Activated CD4-positive, CD25-positive, alpha-beta regulatory T cell (primary cell): ENCODE measurements around the gene CCR9.

Experiments used
- DNase-seq, 4 experiments: peaks; one replicate each; lab custom pipeline; 2025; lab: John Stamatoyannopoulos, UW

The CCR9 gene

DNA sequence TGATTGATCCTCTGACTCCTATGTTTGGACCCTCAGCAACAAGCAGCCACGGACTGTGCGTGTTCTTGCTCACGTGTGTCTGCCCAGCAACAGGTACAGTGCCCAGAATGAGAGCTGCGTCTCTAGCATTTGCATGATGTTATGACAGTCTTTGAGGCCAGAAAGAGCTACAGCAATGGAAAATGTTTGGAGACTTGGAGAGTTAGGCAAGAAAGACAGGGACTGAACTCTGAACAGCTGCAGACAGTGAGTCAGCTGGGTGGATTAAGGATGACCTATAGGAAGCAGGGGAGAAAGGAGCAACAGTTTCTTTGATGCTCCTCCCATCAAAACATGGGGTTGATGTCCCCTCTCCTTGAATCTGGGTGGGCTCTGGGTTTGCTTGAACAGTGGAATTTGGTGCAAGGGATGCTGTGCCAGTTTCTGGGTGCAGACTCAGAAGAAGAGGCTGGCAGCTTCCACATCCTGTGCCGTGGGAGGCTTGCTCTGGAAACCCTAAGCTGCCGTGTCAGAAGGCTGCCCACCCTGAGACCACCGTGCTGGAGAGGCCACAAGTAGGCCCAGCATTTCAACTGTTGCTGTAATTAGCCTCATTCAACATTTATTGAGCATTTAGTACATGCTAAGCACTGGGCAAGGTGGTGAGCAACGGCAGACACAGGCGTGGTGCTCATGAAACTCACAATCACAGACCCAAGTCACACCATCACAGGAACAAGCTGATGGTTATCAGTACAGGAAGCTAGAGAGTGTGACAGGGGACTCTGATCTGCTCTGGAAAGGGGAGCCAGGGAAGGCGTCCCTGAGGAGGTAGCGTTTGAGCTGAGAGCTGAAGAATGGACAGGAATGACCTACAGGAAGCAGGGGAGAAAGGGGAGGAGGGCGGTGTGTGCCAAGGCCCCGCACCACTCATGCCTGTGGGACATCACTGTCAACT lies 21.7 kb downstream of the CCR9 start:
- no peak for DNase-seq

- no peak for DNase-seq
Observed at GRCh38 chr3:45908761-45909160, 22.4 kb downstream of the CCR9 start.

DNA sequence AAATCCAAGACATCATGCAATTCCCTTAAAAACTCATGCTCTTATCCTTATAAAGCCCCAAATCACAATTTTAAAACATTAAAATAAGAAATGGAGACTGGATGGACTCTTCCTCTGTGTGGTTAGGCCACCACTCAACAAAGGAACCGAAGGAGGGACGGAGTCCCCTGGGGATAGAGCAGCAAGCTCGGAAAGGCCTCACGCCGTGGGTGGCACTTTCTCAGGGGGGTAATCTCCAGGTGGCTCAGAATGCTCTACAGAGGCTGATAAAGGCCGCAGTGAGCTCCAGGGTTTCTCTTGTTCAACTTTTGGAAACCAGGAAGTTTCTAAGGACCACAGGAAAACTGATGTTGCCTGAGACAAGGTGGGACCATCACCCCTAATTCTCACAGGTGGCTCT lies 23.2 kb downstream of the CCR9 start:
- no peak for DNase-seq

GRCh38 chr3:45910892-45911291 lies 24.5 kb downstream of the CCR9 start:
- no peak for DNase-seq

- no peak for DNase-seq
Observed at GRCh38 chr3:45911511-45912226, 25.3 kb downstream of the CCR9 start.

DNA sequence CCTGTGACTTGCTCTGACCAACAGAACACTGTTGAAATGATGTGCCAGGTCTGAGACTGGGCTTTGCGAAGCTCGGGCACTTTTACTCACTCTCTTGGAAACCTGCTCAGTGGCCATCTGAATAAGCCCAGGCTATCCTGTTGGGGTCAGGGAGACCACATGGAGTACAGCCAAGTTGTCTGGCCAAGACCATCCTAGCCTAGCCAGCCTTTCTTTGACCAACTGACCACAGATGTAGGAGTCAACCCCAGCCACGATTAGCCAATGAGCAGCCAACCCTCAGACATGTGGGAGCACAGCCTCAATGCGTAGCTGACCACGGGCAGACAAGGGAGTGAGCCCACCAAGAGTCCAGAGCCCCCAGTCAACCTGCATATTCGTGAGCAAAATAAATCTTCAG lies 26.1 kb downstream of the CCR9 start:
- DNase-seq: no peak

DNA sequence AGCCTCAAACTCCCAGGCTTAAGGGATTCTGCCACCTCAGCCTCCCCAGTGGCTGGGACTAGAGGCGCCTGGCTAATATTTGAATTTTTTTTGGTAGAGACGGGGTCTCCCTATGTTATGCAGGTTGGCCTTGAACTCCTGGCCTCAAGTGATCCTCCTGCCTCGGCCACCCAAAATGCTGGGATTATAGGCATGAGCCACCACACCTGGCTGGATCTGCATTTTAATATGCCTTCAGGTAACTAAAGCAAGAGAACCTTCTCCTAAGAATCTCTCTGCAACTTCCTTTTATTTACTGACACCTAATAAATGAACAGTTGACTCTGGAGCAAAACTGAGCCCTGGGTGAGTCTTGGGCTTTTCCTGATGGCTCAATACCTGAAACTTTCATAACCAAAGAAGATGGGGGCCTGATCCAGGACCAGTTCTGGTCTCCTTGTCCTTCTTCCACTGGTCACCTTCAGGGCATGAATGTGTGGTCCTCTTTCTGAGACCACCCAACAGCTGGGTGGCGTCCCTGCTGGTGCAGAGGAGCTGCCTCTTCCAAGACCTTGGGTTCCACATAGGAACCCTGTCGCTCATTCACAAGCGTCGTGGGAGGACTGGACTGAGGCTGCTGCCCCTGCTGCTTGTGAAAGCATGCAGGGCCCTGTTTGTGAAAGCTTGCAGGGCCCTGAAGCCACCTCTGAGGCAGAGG lies 28.2 kb downstream of the CCR9 start:
- DNase-seq: no peak

DNA sequence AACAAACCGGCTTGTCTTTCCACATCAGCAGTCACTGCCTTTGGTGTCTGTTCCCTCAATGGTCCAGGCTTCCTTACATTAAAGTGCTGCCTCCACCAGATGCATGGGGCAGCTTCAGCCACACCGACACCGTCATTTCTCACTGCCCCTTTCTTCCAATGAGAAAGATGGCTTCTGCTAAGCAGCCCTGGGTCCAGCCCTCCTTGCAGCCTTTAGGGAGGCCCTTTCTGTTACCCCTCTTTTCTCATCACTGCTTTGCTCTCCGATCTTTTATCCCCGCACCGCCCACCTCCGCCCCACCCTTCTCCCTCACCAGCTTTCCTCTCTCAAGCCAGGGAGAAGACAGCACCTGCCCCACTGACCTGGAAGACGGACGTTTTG lies 28.7 kb downstream of the CCR9 start:
- no peak for DNase-seq

DNA sequence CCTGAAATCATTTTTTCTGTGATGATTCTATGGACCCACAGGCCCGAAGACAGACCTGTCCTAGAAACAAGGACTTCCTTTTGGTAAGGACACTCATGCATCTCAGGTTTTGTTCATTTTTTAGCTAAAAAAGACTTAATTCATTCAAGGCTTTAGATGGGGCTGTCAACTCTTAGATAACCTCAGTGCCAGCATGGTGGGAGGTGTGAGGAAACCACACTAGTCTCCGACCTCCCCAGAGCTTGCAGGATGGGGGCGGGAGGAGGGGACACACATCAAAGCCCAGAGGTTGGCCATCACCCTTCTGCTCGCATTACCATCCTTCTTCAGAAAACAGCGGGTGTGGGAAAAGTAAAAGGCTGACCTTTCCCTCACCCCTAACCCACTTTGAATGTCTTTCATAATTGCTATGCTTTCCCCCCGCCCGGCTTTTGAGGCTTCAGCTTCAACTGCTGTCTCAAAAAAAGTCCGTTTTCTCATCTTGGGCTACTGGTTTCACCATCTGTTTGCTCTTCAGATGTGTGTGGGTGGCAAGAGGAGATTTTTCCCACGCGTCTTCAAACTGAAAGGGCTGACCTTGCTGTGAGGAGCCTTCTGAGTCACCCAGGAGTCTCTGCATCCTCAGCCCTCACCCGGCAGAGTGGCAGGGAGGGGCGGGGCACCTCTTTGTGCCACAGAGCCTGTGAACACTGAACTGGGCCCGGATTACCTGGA lies 29.3 kb downstream of the CCR9 start:
- DNase-seq: peak; percentile 44 to 57 (median 50)

DNA sequence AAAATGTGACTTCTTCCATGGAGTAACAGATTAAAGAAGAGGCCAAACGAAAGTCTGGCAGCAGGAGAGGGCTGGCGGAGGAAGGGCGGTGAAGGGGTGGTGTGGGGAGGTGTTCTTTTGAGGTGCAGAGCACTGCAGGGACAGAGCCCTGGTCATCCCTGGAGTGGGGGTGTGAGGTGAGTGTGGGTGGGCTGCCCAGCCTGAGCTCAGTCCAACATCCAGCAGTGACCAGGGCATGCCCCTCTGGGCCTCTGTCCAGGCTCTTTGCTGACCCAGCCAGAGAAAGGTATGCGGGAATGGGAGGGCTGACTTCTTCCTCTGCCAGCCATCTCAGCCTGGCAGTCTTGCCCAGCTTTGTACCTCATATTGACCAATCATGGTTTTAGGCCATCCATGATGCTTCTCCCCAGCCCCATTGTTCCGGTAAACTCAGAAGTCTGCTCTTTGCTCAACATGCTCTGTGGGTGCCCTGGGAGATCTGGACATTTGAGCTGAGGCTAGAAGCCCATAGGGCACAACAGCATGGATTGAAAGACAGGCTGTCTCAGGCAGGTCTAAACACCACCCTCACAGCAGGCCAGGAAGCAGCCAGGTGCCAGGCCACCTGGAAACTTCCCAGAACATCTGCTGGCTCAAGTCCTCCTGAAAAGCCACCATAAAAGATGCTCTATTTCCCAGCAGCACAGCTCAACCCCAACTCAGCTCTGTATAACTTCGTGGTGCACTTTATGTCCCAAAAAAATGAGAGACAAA lies 31.0 kb downstream of the CCR9 start:
- no peak for DNase-seq

- no peak for DNase-seq
Observed at GRCh38 chr3:45921158-45922038, 35.1 kb downstream of the CCR9 start.

GRCh38 chr3:45922039-45922326 lies 35.6 kb downstream of the CCR9 start:
- DNase-seq: no peak

- no peak for DNase-seq
Observed at GRCh38 chr3:45922950-45923590, 36.7 kb downstream of the CCR9 start.

- DNase-seq: no peak
Observed at GRCh38 chr3:45923755-45924154, 37.4 kb downstream of the CCR9 start.

- DNase-seq: no peak
Observed at GRCh38 chr3:45927881-45928280, 41.5 kb downstream of the CCR9 start.

GRCh38 chr3:45929042-45929679 lies 42.8 kb downstream of the CCR9 start:
- peak; percentile 16 to 38 (median 30) for DNase-seq

DNA sequence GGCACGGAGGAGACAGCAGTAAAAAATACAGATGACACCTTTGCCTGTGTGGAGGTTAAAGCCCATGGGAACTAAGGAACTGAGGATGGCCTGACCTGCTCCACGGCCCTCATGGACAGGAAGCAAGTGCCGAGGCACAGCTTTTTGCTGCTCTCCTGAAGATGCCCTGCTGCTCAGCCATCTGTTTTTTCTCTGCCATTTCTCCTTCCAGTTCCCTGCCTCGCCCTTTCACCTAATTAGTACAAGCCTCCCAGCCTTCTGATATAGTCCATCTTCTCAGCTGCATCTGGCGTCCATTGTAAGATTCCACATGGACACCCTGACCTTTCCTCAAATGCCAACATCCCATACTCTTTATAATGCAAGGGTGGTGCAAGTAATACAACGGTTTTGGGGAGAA lies 45.2 kb downstream of the CCR9 start:
- DNase-seq: no peak

DNA sequence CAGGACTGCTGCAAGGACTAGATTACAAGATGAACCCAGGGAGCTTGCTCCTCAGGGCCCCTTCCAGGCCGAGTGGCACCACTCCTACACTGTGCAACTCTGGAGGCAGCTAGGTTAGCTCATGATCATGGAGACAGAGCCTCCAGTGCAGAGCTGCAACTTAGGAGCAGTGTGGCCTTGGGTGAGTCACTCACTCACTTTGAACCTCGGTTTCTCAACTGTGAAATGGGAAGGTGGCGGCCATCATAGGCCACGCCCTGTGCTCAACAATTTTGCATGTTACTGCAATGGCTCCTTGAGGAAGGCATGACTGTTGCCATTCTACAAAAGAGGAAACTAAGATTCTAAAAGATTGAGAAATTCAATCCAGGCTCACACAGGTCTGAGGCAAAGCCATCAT lies 45.8 kb downstream of the CCR9 start:
- no peak for DNase-seq

DNA sequence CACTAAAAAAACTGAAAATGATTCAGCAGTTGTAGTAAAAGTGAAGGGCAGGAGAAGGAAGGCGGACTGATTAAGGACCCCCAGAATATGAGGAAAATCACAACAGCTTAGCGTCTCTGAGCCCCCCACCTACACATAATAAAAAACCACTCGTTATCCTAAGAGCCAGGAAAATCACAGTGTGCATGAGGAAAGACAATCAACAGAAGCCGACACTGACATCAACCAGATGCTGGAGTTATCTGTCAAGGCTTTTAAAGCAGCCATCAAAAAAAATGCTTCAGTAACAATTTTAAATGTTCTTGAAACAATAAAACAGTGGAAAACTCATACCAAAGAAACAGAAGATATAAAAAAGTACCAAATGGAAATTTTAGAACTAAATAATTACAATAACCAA lies 47.2 kb downstream of the CCR9 start:
- DNase-seq: no peak

- no peak for DNase-seq
Observed at GRCh38 chr3:45936261-45936660, 49.9 kb downstream of the CCR9 start.
